GM12878 (cell line): ENCODE results near the gene LUZP2. TPM values are rescaled to one million over a fixed set of nuclear protein-coding genes. Genes with fewer than 3 reads are reported as not detected.

ENCODE experiments used
- ATAC-seq: fragments of 200-7000 bp; cut with Tn5 transposase; 3 replicates; pipeline ENCODE4 v1.9.1; 2020; ENCODE audit warnings: mild to moderate bottlenecking, moderate library complexity
- BruUV-seq: library from RNA; stranded (reverse); fragments of 400-500 nt; replicated peaks from 2 replicates; lab custom pipeline; 2021; lab: Mats Ljungman, UMichigan
- CTCF ChIA-PET: fragments of 300-600 bp; sonication (Branson Sonifier 250); formaldehyde crosslinking; extraction: SDS; loops from one replicate; lab custom pipeline; 2021; ENCODE audit warnings: inconsistent platforms; lab: Yijun Ruan, JAX
- POLR2A ChIA-PET: fragments of 350-600 bp; formaldehyde crosslinking; extraction: SDS; loops from one replicate; lab custom pipeline; 2021; ENCODE audit warnings: inconsistent platforms; lab: Charles Lee
- RAD21 ChIA-PET: fragments of 300-600 bp; sonication (Branson Sonifier 250); formaldehyde crosslinking; loops from one replicate; lab custom pipeline; 2023; ENCODE audit warnings: antibody characterized with exemption; ENCODE audit not compliant: unreplicated experiment; lab: Charles Lee
- SMC1A ChIA-PET: fragments of 300-600 bp; sonication (Branson Sonifier 250); formaldehyde crosslinking; loops from one replicate; lab custom pipeline; 2023; ENCODE audit not compliant: unreplicated experiment, uncharacterized antibody; lab: Charles Lee
- DNase-seq: peaks from one replicate; pipeline ENCODE4 v3.0.0-alpha.2; 2011; ENCODE audit warnings: low read depth, low spot score
- FAIRE-seq: peaks from 3 replicates; lab custom pipeline; 2011; peaks lifted over from hg19 to GRCh38; lab: Jason Lieb, UNC
- H2AFZ ChIP-seq: 2 replicates; pipeline ENCODE4 v1.6.0; 2011; ENCODE audit warnings: low read depth, low read length, control low read depth; ENCODE audit not compliant: control insufficient read depth
- H3K27ac ChIP-seq: 2 replicates; pipeline ENCODE4 v1.5.1; 2011; ENCODE audit warnings: control low read depth; ENCODE audit not compliant: control insufficient read depth, insufficient read depth
- H3K27me3 ChIP-seq, 2 experiments: replicated peaks in 1 of 2; 2 replicates each; pipeline versions ENCODE4 v1.6.0 to v1.6.1; 2011; ENCODE audit warnings: low read length in 1 of 2; ENCODE audit not compliant: control insufficient read depth in 2 of 2, insufficient read depth in 2 of 2
- H3K36me3 ChIP-seq, 2 experiments: 2 replicates each; pipeline ENCODE4 v1.5.1; 2011; ENCODE audit warnings: low read length in 1 of 2; ENCODE audit not compliant: control insufficient read depth in 2 of 2, insufficient read depth in 2 of 2
- H3K4me1 ChIP-seq: 2 replicates; pipeline ENCODE4 v1.6.1; 2011; ENCODE audit warnings: mild to moderate bottlenecking, low read length, moderate library complexity, mixed read lengths; ENCODE audit not compliant: control insufficient read depth, insufficient read depth
- H3K4me2 ChIP-seq: 2 replicates; pipeline ENCODE4 v1.6.0; 2011; ENCODE audit warnings: control low read depth; ENCODE audit not compliant: control insufficient read depth, insufficient read depth
- H3K4me3 ChIP-seq: fragments of 200-600 bp; sonication (generic); 2 replicates; pipeline ENCODE4 v1.5.1; 2016
- H3K79me2 ChIP-seq: 2 replicates; pipeline ENCODE4 v1.6.0; 2011; ENCODE audit warnings: low read length; ENCODE audit not compliant: control insufficient read depth, insufficient read depth
- H3K9ac ChIP-seq: 2 replicates; pipeline ENCODE4 v1.8.0; 2011; ENCODE audit warnings: low read length, control low read depth, mixed read lengths; ENCODE audit not compliant: control insufficient read depth, insufficient read depth
- H3K9me3 ChIP-seq: replicated peaks from 3 replicates; pipeline ENCODE4 v1.5.1; 2011; ENCODE audit warnings: mild to moderate bottlenecking, low read length; ENCODE audit not compliant: control insufficient read depth, insufficient read depth
- H4K20me1 ChIP-seq: 2 replicates; pipeline ENCODE4 v1.6.0; 2011; ENCODE audit not compliant: control insufficient read depth, insufficient read depth
- BCL3 ChIP-seq: IDR thresholded peaks from 2 replicates; pipeline ENCODE4 v1.6.1; 2011; ENCODE audit warnings: borderline replicate concordance, low read depth, mild to moderate bottlenecking, moderate library complexity, low read length; ENCODE audit not compliant: insufficient read depth, poor library complexity, severe bottlenecking
- BCLAF1 ChIP-seq: fragments of 450-650 bp; IDR thresholded peaks from 2 replicates; pipeline ENCODE4 v1.6.1; 2017; ENCODE audit warnings: antibody characterized with exemption, mild to moderate bottlenecking, moderate library complexity
- CBX5 ChIP-seq: sonication (generic); IDR thresholded peaks from 2 replicates; pipeline ENCODE4 v1.6.1; 2016; ENCODE audit warnings: low read depth, moderate library complexity, mild to moderate bottlenecking, inconsistent platforms
- CREM ChIP-seq: IDR thresholded peaks from 2 replicates; pipeline ENCODE4 v1.6.1; 2014; ENCODE audit warnings: antibody characterized with exemption, low read depth
- CTCF ChIP-seq, 3 experiments: IDR thresholded peaks in 2 of 3; conservative IDR thresholded peaks in 1 of 3; 2 replicates each; pipeline ENCODE4 v1.5.1; 2011; ENCODE audit warnings: low read depth in 3 of 3, low read length in 3 of 3, mild to moderate bottlenecking in 3 of 3, control low read depth in 2 of 3, moderate library complexity in 2 of 3, inconsistent platforms in 1 of 3, mixed read lengths in 1 of 3; ENCODE audit not compliant: control insufficient read depth in 2 of 3, insufficient read depth in 1 of 3; ENCODE audit errors: extremely low read depth in 1 of 3
- EP300 ChIP-seq, 2 experiments: fragments of 150-350 bp in 1 of 2; IDR thresholded peaks; 2 replicates each; pipeline ENCODE4 v1.6.1; 2011 to 2012; ENCODE audit warnings: low read depth in 2 of 2, low read length in 2 of 2, borderline replicate concordance in 1 of 2, improper control_type of control experiment in 1 of 2, inconsistent platforms in 1 of 2; ENCODE audit not compliant: control insufficient read depth in 1 of 2
- JUND ChIP-seq: IDR thresholded peaks from 2 replicates; pipeline ENCODE4 v1.6.1; 2012; ENCODE audit warnings: low read depth, mild to moderate bottlenecking, low read length, improper control_type of control experiment, moderate library complexity
- MXI1 ChIP-seq: fragments of 150-350 bp; IDR thresholded peaks from 2 replicates; pipeline ENCODE4 v1.6.1; 2011; ENCODE audit warnings: low read depth, mild to moderate bottlenecking, inconsistent platforms, low read length, improper control_type of control experiment
- NFYA ChIP-seq: IDR thresholded peaks from 2 replicates; pipeline ENCODE4 v1.6.1; 2011; ENCODE audit warnings: low read depth, mild to moderate bottlenecking, low read length, improper control_type of control experiment, borderline replicate concordance
- PAX8 ChIP-seq: fragments of 450-650 bp; IDR thresholded peaks from 2 replicates; pipeline ENCODE4 v1.6.1; 2017; ENCODE audit warnings: mild to moderate bottlenecking, moderate library complexity
- POLR2AphosphoS2 ChIP-seq: IDR thresholded peaks from 2 replicates; pipeline ENCODE4 v1.6.1; 2011; ENCODE audit warnings: low read depth, mild to moderate bottlenecking, low read length, improper control_type of control experiment, moderate library complexity
- RB1 ChIP-seq: fragments of 450-650 bp; formaldehyde crosslinking; IDR thresholded peaks from 2 replicates; pipeline ENCODE4 v1.6.1; 2017; ENCODE audit warnings: mild to moderate bottlenecking, borderline replicate concordance
- SIN3A ChIP-seq: IDR thresholded peaks from 2 replicates; pipeline ENCODE4 v1.6.1; 2012; ENCODE audit warnings: low read depth, low read length, improper control_type of control experiment
- SUPT20H ChIP-seq: IDR thresholded peaks from 2 replicates; pipeline ENCODE4 v1.6.1; 2011; ENCODE audit warnings: low read depth, mild to moderate bottlenecking, low read length, moderate library complexity, borderline replicate concordance; ENCODE audit not compliant: control insufficient read depth
- TAF1 ChIP-seq: IDR thresholded peaks from 2 replicates; pipeline ENCODE4 v1.6.1; 2011; ENCODE audit warnings: mild to moderate bottlenecking, low read depth, low read length, borderline replicate concordance
- YBX1 ChIP-seq: fragments of 450-650 bp; IDR thresholded peaks from 2 replicates; pipeline ENCODE4 v1.6.1; 2016; ENCODE audit warnings: antibody characterized with exemption
- WGBS: methylation state at CpG from one replicate; pipeline ENCODE4 v1.1.6; 2016; ENCODE audit warnings: low lambda C conversion rate; ENCODE audit not compliant: insufficient replicate concordance, insufficient coverage; ENCODE audit errors: missing lambda C conversion rate; 5-methylcytosine and 5-hydroxymethylcytosine counted together
- in situ Hi-C: fragments of 300-500 bp; cut with MboI; formaldehyde crosslinking; loops from 9 replicates; pipeline ENCODE4 v1.14.3; 2018; ENCODE audit warnings: mixed read lengths
- intact Hi-C: fragments of 100-400 bp; cut with micrococcal nuclease; formaldehyde crosslinking; loops from one replicate; pipeline ENCODE4 v1.14.2; 2022; ENCODE audit not compliant: unreplicated experiment
- polyA plus RNA-seq, 11 experiments: library from polyadenylated mRNA; depleted of rRNA in 4 of 11; unstranded in 6 of 11; stranded (reverse) in 5 of 11; fragments of >200 nt; fragmentation: Nextera tagmentation in 4 of 11; fragmentation: Illumina TruSeq in 1 of 11; extraction: Ambion mirVana in 4 of 11; extraction: Trizol in 1 of 11; gene quantifications; 1 replicate in 1 of 11; 2 replicates in 10 of 11; pipeline versions ENCODE4 v1.2.1 to v1.2.3, GENCODE V29; 2011 to 2016; ENCODE audit warnings: inconsistent platforms in 2 of 11, missing spikeins in 2 of 11, low read depth in 1 of 11
- total RNA-seq, 4 experiments: library from RNA; depleted of rRNA in 3 of 4; stranded (reverse); fragments of >200 nt in 3 of 4; fragmentation: Illumina TruSeq in 1 of 4; extraction: Trizol in 1 of 4; gene quantifications; 2 replicates each; pipeline versions ENCODE4 v1.2.1 to v1.2.3, GENCODE V29; 2013 to 2021

LUZP2 gene
- total and polyA plus RNA-seq, 10 of the 15 experiments (the other 5 are each of a cell fraction or from before 2014, with no cell fraction given): not detected

- ChIA-PET CTCF (no interaction called here), SMC1A (no interaction called here), RAD21 (no interaction called here), POLR2A (no interaction called here)
- BruUV-seq: no TSS peak
- Histone ChIP-seq H3K4me1 (no peaks in the 10 kb centered on the region), H3K27ac (no peak overlapping the region), H3K9me3 (no peaks in the 10 kb centered on the region), H3K4me2 (no peak overlapping the region; the same call in 1 of the 2 replicates), H3K4me3 (no peak overlapping the region), H2AFZ (no peak overlapping the region), H3K9ac (no peak overlapping the region), H3K27me3 (no peaks in the 10 kb centered on the region), H3K79me2 (no peaks in the 10 kb centered on the region), H3K36me3 (no peaks in the 10 kb centered on the region), H4K20me1 (no peaks in the 10 kb centered on the region)
- FAIRE-seq: no peak
- ATAC-seq: no peak
- intact Hi-C loops (loop anchor here (2.0 kb wide), 1 partner anchor 25 kb away; no protein-coding TSS in a partner anchor), in situ Hi-C loops (no loop called here)
- WGBS: 27% methylated on average over 5 of the region's 5 CpGs
- no peak for DNase-seq
- TF ChIP-seq CREM (no peak), RB1 (no peak), EP300 (IDR thresholded peaks at IDR 0.05; ENCODE audit: borderline replicate concordance in 1 of 2, control insufficient read depth in 1 of 2, low read depth in 2 of 2, low read length in 2 of 2) (no peak), BCLAF1 (no peak), CBX5 (no peak), YBX1 (no peak), NFYA (no peak), MXI1 (no peak), TAF1 (no peak), POLR2AphosphoS2 (no peak), BCL3 (no peak), SIN3A (no peak), JUND (no peak), PAX8 (no peak), SUPT20H (no peak), CTCF (IDR thresholded peaks at IDR 0.05 in 2 of 3, conservative IDR thresholded peaks at IDR 0.05 in 1 of 3; ENCODE audit: control insufficient read depth in 2 of 3, extremely low read depth in 1 of 3, insufficient read depth in 1 of 3, low read depth in 3 of 3, low read length in 3 of 3) (no peak)
These were observed 250.7 kb downstream of the LUZP2 start for GRCh38 chr11:24747275-24748251.
